ENCODE data around the gene PRPH2. TPM values are rescaled to one million over a fixed set of nuclear protein-coding genes. Genes with fewer than 3 reads are reported as not detected.

PRPH2 gene
- total and polyA plus RNA-seq, 2 of the 13 experiments (the other 11 are each of a cell fraction or from before 2014, with no cell fraction given) = 0.03 to 0.04 TPM

DNA sequence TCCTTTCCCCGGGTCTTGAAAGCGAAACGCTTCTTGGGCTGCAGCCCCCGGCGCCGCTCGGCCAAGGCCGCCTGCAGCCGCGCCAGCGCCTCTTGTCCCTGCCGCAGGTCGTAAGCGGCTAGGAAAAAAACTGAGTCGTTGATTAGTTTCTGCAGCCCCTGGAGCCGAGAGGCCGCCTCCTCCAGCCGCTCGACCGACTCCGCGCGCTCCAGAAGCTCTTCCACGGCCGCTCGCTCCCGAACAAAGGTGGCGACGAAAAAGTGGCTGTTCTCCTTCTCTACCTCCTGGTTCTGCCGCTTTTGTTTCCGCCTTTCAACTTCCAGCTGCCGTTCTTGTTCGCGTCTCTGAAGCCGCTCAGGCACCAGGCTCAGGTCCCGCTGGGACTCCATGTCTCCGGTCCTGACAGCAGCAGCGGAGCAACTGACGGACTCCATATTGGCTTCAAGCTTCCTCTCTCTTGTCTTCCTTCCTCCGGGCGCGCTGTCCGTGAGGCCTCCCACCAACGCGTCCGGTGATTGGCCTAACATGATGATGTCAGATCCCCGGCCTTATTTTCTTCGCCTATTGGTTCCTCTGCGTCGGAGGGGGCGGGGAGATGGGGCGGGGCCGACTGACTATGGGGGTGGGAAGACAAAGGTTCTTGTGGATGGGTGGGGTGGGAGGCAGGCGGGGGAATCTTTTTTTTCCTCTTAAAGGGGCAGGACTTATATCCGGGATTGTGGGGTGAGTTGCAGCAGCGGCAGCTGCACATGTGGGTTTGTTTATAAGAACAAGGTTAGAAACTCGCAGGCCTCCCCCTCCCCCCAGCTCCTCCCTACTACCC, 23.5 kb upstream of the PRPH2 start, which contains the start of gene TBCC (continued):
- TF ChIP-seq, protein P1, sequence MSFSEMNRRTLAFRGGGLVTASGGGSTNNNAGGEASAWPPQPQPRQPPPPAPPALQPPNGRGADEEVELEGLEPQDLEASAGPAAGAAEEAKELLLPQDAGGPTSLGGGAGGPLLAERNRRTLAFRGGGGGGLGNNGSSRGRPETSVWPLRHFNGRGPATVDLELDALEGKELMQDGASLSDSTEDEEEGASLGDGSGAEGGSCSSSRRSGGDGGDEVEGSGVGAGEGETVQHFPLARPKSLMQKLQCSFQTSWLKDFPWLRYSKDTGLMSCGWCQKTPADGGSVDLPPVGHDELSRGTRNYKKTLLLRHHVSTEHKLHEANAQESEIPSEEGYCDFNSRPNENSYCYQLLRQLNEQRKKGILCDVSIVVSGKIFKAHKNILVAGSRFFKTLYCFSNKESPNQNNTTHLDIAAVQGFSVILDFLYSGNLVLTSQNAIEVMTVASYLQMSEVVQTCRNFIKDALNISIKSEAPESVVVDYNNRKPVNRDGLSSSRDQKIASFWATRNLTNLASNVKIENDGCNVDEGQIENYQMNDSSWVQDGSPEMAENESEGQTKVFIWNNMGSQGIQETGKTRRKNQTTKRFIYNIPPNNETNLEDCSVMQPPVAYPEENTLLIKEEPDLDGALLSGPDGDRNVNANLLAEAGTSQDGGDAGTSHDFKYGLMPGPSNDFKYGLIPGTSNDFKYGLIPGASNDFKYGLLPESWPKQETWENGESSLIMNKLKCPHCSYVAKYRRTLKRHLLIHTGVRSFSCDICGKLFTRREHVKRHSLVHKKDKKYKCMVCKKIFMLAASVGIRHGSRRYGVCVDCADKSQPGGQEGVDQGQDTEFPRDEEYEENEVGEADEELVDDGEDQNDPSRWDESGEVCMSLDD (CRISPR knock-in tag; IDR thresholded peaks at IDR 0.05; ENCODE audit: borderline replicate concordance) = peak; percentile 64; the same call in 1 of the 2 replicates
- no peak for TF ChIP-seq CHCHD3 (CRISPR knock-in tag; IDR thresholded peaks at IDR 0.05)
- TF ChIP-seq, protein P2, sequence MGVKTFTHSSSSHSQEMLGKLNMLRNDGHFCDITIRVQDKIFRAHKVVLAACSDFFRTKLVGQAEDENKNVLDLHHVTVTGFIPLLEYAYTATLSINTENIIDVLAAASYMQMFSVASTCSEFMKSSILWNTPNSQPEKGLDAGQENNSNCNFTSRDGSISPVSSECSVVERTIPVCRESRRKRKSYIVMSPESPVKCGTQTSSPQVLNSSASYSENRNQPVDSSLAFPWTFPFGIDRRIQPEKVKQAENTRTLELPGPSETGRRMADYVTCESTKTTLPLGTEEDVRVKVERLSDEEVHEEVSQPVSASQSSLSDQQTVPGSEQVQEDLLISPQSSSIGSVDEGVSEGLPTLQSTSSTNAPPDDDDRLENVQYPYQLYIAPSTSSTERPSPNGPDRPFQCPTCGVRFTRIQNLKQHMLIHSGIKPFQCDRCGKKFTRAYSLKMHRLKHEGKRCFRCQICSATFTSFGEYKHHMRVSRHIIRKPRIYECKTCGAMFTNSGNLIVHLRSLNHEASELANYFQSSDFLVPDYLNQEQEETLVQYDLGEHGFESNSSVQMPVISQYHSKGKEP (CRISPR knock-in tag; IDR thresholded peaks at IDR 0.05) = peak; percentile 82; the same call in 1 of the 2 replicates
- peak; percentile 92 for TF ChIP-seq ZFP90 (CRISPR knock-in tag; IDR thresholded peaks at IDR 0.05; ENCODE audit: borderline replicate concordance)
- peak; percentile 90 for TF ChIP-seq KDM5A (IDR thresholded peaks at IDR 0.05; ENCODE audit: borderline replicate concordance, low read length)
- TF ChIP-seq, protein P3, sequence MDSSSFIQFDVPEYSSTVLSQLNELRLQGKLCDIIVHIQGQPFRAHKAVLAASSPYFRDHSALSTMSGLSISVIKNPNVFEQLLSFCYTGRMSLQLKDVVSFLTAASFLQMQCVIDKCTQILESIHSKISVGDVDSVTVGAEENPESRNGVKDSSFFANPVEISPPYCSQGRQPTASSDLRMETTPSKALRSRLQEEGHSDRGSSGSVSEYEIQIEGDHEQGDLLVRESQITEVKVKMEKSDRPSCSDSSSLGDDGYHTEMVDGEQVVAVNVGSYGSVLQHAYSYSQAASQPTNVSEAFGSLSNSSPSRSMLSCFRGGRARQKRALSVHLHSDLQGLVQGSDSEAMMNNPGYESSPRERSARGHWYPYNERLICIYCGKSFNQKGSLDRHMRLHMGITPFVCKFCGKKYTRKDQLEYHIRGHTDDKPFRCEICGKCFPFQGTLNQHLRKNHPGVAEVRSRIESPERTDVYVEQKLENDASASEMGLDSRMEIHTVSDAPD (CRISPR knock-in tag; IDR thresholded peaks at IDR 0.05) = peak; percentile 42; the same call in 1 of the 2 replicates
- TF ChIP-seq GATAD2A (CRISPR knock-in tag; IDR thresholded peaks at IDR 0.05) = peak; percentile 52
- TF ChIP-seq, protein P4, sequence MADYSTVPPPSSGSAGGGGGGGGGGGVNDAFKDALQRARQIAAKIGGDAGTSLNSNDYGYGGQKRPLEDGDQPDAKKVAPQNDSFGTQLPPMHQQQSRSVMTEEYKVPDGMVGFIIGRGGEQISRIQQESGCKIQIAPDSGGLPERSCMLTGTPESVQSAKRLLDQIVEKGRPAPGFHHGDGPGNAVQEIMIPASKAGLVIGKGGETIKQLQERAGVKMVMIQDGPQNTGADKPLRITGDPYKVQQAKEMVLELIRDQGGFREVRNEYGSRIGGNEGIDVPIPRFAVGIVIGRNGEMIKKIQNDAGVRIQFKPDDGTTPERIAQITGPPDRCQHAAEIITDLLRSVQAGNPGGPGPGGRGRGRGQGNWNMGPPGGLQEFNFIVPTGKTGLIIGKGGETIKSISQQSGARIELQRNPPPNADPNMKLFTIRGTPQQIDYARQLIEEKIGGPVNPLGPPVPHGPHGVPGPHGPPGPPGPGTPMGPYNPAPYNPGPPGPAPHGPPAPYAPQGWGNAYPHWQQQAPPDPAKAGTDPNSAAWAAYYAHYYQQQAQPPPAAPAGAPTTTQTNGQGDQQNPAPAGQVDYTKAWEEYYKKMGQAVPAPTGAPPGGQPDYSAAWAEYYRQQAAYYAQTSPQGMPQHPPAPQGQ (CRISPR knock-in tag; IDR thresholded peaks at IDR 0.05; ENCODE audit: borderline replicate concordance) = no peak; the same call in 1 of the 2 replicates
- TF ChIP-seq ZNF792 (CRISPR knock-in tag; IDR thresholded peaks at IDR 0.05) = peak; percentile 87; the same call in 1 of the 2 replicates
- TF ChIP-seq, protein P5, sequence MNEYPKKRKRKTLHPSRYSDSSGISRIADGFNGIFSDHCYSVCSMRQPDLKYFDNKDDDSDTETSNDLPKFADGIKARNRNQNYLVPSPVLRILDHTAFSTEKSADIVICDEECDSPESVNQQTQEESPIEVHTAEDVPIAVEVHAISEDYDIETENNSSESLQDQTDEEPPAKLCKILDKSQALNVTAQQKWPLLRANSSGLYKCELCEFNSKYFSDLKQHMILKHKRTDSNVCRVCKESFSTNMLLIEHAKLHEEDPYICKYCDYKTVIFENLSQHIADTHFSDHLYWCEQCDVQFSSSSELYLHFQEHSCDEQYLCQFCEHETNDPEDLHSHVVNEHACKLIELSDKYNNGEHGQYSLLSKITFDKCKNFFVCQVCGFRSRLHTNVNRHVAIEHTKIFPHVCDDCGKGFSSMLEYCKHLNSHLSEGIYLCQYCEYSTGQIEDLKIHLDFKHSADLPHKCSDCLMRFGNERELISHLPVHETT (CRISPR knock-in tag; conservative IDR thresholded peaks at IDR 0.05) = no peak; the same call in 1 of the 2 replicates
- TF ChIP-seq ZNF605 (CRISPR knock-in tag; IDR thresholded peaks at IDR 0.05) = peak; percentile 80
- TF ChIP-seq, protein P6, sequence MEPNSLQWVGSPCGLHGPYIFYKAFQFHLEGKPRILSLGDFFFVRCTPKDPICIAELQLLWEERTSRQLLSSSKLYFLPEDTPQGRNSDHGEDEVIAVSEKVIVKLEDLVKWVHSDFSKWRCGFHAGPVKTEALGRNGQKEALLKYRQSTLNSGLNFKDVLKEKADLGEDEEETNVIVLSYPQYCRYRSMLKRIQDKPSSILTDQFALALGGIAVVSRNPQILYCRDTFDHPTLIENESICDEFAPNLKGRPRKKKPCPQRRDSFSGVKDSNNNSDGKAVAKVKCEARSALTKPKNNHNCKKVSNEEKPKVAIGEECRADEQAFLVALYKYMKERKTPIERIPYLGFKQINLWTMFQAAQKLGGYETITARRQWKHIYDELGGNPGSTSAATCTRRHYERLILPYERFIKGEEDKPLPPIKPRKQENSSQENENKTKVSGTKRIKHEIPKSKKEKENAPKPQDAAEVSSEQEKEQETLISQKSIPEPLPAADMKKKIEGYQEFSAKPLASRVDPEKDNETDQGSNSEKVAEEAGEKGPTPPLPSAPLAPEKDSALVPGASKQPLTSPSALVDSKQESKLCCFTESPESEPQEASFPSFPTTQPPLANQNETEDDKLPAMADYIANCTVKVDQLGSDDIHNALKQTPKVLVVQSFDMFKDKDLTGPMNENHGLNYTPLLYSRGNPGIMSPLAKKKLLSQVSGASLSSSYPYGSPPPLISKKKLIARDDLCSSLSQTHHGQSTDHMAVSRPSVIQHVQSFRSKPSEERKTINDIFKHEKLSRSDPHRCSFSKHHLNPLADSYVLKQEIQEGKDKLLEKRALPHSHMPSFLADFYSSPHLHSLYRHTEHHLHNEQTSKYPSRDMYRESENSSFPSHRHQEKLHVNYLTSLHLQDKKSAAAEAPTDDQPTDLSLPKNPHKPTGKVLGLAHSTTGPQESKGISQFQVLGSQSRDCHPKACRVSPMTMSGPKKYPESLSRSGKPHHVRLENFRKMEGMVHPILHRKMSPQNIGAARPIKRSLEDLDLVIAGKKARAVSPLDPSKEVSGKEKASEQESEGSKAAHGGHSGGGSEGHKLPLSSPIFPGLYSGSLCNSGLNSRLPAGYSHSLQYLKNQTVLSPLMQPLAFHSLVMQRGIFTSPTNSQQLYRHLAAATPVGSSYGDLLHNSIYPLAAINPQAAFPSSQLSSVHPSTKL (CRISPR knock-in tag; IDR thresholded peaks at IDR 0.05) = no peak; the same call in 1 of the 2 replicates
- no peak for TF ChIP-seq ZNF138 (CRISPR knock-in tag; IDR thresholded peaks at IDR 0.05; ENCODE audit: low read depth)
- TF ChIP-seq ZNF468 (CRISPR knock-in tag; IDR thresholded peaks at IDR 0.05) = no peak
